Retinal pigment epithelial cell (primary cell): ENCODE data around the gene ARL6IP4.

Experiments used
- DNase-seq: peaks from one replicate; pipeline ENCODE4 v3.0.0-alpha.2; 2010; ENCODE audit warnings: low read depth
- H3K4me3 ChIP-seq: 2 replicates; pipeline ENCODE4 v1.5.1; 2011; ENCODE audit warnings: mild to moderate bottlenecking, low read length, control low read depth, moderate library complexity
- TF ChIP-seq, protein P1 (sequence below): conservative IDR thresholded peaks from 2 replicates; pipeline ENCODE4 v1.5.1; 2011; ENCODE audit warnings: low read depth, low read length, control low read depth, inconsistent platforms

The ARL6IP4 gene

DNA sequence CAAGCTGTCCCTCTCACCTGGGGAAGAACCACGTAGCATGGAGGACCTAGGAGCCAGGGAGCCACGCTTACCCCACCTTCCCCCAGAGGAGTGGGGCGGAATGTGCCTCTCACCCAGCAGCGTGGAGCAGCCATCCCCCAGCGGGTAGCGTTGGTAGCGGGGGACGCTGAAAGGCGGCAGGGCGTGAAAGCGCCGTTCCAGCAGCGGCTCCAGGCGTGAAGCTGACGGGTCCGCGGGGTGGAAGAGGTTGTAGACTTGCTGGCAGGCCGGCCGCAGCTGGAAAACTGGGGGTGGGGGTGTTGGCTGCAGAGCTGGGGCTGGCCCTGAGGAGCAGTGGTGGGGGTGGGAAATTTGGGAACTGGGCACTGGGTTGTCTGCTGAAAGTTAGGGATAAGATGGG lies 11.9 kb downstream of the ARL6IP4 start:
- H3K4me3 ChIP-seq = no peak overlapping the region
- no peak for DNase-seq
- TF ChIP-seq, protein P1, sequence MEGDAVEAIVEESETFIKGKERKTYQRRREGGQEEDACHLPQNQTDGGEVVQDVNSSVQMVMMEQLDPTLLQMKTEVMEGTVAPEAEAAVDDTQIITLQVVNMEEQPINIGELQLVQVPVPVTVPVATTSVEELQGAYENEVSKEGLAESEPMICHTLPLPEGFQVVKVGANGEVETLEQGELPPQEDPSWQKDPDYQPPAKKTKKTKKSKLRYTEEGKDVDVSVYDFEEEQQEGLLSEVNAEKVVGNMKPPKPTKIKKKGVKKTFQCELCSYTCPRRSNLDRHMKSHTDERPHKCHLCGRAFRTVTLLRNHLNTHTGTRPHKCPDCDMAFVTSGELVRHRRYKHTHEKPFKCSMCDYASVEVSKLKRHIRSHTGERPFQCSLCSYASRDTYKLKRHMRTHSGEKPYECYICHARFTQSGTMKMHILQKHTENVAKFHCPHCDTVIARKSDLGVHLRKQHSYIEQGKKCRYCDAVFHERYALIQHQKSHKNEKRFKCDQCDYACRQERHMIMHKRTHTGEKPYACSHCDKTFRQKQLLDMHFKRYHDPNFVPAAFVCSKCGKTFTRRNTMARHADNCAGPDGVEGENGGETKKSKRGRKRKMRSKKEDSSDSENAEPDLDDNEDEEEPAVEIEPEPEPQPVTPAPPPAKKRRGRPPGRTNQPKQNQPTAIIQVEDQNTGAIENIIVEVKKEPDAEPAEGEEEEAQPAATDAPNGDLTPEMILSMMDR = no peak

DNA sequence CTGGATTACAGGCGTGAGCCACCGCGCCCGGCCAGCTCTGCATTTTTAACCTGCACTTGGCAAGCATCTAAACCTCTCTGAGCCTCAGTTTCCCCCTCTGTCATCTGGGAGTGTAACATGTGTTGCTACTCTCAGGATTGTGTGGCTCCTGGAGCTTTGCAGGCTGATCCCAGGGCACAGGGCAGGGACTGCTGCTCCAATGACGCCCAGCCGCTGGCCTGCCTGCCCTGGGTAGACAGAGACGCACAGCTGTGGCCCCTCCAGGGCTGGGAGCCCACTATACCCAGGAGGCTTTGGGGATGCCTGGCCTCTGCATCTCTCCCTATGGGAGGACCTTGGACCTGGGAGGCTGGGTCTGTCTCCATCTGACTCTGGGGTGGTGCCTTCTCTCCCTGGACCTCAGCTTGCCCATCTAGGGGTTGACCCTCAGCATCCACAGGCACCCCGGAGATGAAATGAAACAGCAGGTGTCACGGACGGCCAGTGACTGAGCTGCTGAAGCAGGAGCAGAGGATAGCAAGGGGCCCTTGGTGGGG lies 13.7 kb downstream of the ARL6IP4 start:
- no peak overlapping the region for H3K4me3 ChIP-seq
- no peak for DNase-seq
- TF ChIP-seq, protein P1 = no peak

DNA sequence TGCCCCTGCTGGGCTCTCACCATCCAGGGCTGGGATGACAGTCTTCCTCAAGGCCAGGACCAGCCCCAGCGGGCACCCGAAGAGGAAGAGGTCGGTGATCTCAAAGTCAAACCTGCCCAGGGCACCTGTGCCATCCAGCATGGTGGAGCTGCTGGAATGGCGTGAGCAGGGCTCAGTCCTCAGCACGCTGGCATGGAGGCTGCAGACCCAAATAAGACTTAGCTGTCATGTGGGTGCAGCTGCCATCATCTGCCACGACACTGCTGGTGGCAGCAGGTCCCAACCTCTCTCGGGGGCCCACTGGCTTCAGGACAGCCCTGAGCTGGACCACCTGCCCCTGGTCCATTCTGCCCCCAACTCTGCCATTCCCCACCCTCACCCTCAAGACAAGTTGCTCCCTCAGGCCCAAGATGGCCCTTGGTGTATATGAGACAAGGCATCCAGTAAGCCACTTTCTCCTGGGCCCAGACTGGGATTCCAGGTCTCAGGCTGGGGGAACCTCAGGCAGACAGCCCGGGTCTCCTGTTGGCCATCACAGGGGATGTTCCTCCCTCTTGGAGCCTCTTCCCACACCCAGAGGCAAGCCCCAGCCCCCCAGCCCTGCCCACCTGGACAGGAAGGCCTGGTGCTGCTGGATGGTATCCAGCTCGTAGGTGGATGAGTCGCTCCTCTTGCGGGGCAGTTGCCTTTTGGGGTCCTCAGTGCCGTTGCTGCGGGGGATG lies 14.5 kb downstream of the ARL6IP4 start:
- H3K4me3 ChIP-seq = no peak overlapping the region
- TF ChIP-seq, protein P1 = no peak
- no peak for DNase-seq

- TF ChIP-seq, protein P1 = no peak
- no peak overlapping the region for H3K4me3 ChIP-seq
- DNase-seq = no peak
Measured at GRCh38 chr12:122995503-122996187, 15.2 kb downstream of the ARL6IP4 start.

GRCh38 chr12:122996188-122996601 lies 15.7 kb downstream of the ARL6IP4 start:
- H3K4me3 ChIP-seq = no peak overlapping the region
- TF ChIP-seq, protein P1 = no peak

GRCh38 chr12:122996621-122997342 lies 16.3 kb downstream of the ARL6IP4 start:
- TF ChIP-seq, protein P1 = peak; percentile 5
- H3K4me3 ChIP-seq = no peak overlapping the region
- DNase-seq = no peak

More at GRCh38 chr12:122996188-122996601, 15.7 kb downstream of the ARL6IP4 start:
- no peak for DNase-seq
